Measurements from ENCODE around the gene VKORC1.

The VKORC1 gene

GRCh38 chr16:31063843-31064611, 30.6 kb downstream of the VKORC1 start:
- H3K9ac ChIP-seq, result peak overlapping the region; percentile 48
- H3K27me3 ChIP-seq, result no peaks in the 10 kb centered on the region
- no peak for TF ChIP-seq Cebpa-rat (IDR thresholded peaks at IDR 0.05)
- peaks cover 74% of the 10 kb centered on the region for H3K36me3 ChIP-seq
- peaks cover 56% of the 10 kb centered on the region; the same call in 1 of the 2 replicates for H4K20me1 ChIP-seq
- no peaks in the 10 kb centered on the region for H3K9me3 ChIP-seq
- peak overlapping the region; percentile 63 for H3K27ac ChIP-seq
- no peak overlapping the region for H3K4me3 ChIP-seq
- H3K4me1 ChIP-seq, result peaks cover 25% of the 10 kb centered on the region
- peak overlapping the region; percentile 62 for H3K4me2 ChIP-seq

GRCh38 chr16:31063495-31063842, 31.1 kb downstream of the VKORC1 start:
- H3K9ac ChIP-seq, result no peak overlapping the region
- no peak overlapping the region for H3K4me2 ChIP-seq
- peaks cover 56% of the 10 kb centered on the region; the same call in 1 of the 2 replicates for H4K20me1 ChIP-seq
- H3K4me3 ChIP-seq, result no peak overlapping the region
- no peaks in the 10 kb centered on the region for H3K9me3 ChIP-seq
- no peaks in the 10 kb centered on the region for H3K27me3 ChIP-seq
- no peak for TF ChIP-seq Cebpa-rat (IDR thresholded peaks at IDR 0.05)
- peaks cover 80% of the 10 kb centered on the region for H3K36me3 ChIP-seq
- peaks cover 25% of the 10 kb centered on the region for H3K4me1 ChIP-seq
- no peak overlapping the region for H3K27ac ChIP-seq

GRCh38 chr16:31061813-31062440, 32.7 kb downstream of the VKORC1 start:
- Histone ChIP-seq H3K9ac (no peak overlapping the region), H3K27me3 (no peaks in the 10 kb centered on the region), H4K20me1 (peaks cover 46% of the 10 kb centered on the region; the same call in 1 of the 2 replicates), H3K27ac (no peak overlapping the region), H3K4me2 (no peak overlapping the region), H3K4me1 (peaks cover 25% of the 10 kb centered on the region), H3K9me3 (no peaks in the 10 kb centered on the region), H3K36me3 (peaks cover 81% of the 10 kb centered on the region), H3K4me3 (no peak overlapping the region)
- TF ChIP-seq Cebpa-rat (IDR thresholded peaks at IDR 0.05), result no peak

GRCh38 chr16:31061126-31061812, 33.3 kb downstream of the VKORC1 start:
- Histone ChIP-seq H4K20me1 (peaks cover 41% of the 10 kb centered on the region; the same call in 1 of the 2 replicates), H3K4me3 (no peak overlapping the region), H3K9me3 (no peaks in the 10 kb centered on the region), H3K4me1 (peaks cover 23% of the 10 kb centered on the region), H3K4me2 (no peak overlapping the region), H3K9ac (no peak overlapping the region), H3K36me3 (peaks cover 75% of the 10 kb centered on the region), H3K27ac (no peak overlapping the region), H3K27me3 (no peaks in the 10 kb centered on the region)
- no peak for TF ChIP-seq Cebpa-rat (IDR thresholded peaks at IDR 0.05)

- peaks cover 29% of the 10 kb centered on the region for H3K36me3 ChIP-seq
- no peaks in the 10 kb centered on the region for H4K20me1 ChIP-seq
- H3K4me1 ChIP-seq, result no peaks in the 10 kb centered on the region
- H3K27ac ChIP-seq, result no peak overlapping the region
- no peak overlapping the region for H3K9ac ChIP-seq
- H3K4me3 ChIP-seq, result no peak overlapping the region
- H3K27me3 ChIP-seq, result no peaks in the 10 kb centered on the region
- no peak for TF ChIP-seq Cebpa-rat (IDR thresholded peaks at IDR 0.05)
- H3K9me3 ChIP-seq, result no peaks in the 10 kb centered on the region
- H3K4me2 ChIP-seq, result no peak overlapping the region
These were observed 39.0 kb downstream of the VKORC1 start for GRCh38 chr16:31055613-31056012.

- H3K9me3 ChIP-seq, result no peaks in the 10 kb centered on the region
- H3K36me3 ChIP-seq, result no peaks in the 10 kb centered on the region; the same call in 1 of the 2 replicates
- H3K4me1 ChIP-seq, result no peaks in the 10 kb centered on the region
- no peaks in the 10 kb centered on the region for H4K20me1 ChIP-seq
- H3K9ac ChIP-seq, result no peak overlapping the region
- no peak overlapping the region for H3K27ac ChIP-seq
- no peak for TF ChIP-seq Cebpa-rat (IDR thresholded peaks at IDR 0.05)
- H3K4me3 ChIP-seq, result no peak overlapping the region
- no peaks in the 10 kb centered on the region for H3K27me3 ChIP-seq
- H3K4me2 ChIP-seq, result no peak overlapping the region
These were observed 42.5 kb downstream of the VKORC1 start for GRCh38 chr16:31052114-31052513.

GRCh38 chr16:31050280-31051030, 44.1 kb downstream of the VKORC1 start:
- no peak overlapping the region for H3K4me2 ChIP-seq
- no peak overlapping the region for H3K27ac ChIP-seq
- no peaks in the 10 kb centered on the region for H4K20me1 ChIP-seq
- no peak overlapping the region for H3K4me3 ChIP-seq
- no peak overlapping the region for H3K9ac ChIP-seq
- H3K9me3 ChIP-seq, result no peaks in the 10 kb centered on the region
- no peaks in the 10 kb centered on the region for H3K4me1 ChIP-seq
- H3K36me3 ChIP-seq, result no peaks in the 10 kb centered on the region
- no peaks in the 10 kb centered on the region for H3K27me3 ChIP-seq
- no peak for TF ChIP-seq Cebpa-rat (IDR thresholded peaks at IDR 0.05)

GRCh38 chr16:31043898-31044481, 50.6 kb downstream of the VKORC1 start:
- Histone ChIP-seq H3K27me3 (no peaks in the 10 kb centered on the region), H3K9ac (no peak overlapping the region), H3K36me3 (peaks cover 48% of the 10 kb centered on the region), H3K9me3 (no peaks in the 10 kb centered on the region), H4K20me1 (no peaks in the 10 kb centered on the region), H3K4me1 (no peaks in the 10 kb centered on the region), H3K4me2 (no peak overlapping the region), H3K4me3 (no peak overlapping the region), H3K27ac (no peak overlapping the region)
- no peak for TF ChIP-seq Cebpa-rat (IDR thresholded peaks at IDR 0.05)

- Histone ChIP-seq H3K4me3 (no peak overlapping the region), H3K4me2 (no peak overlapping the region), H3K27me3 (no peaks in the 10 kb centered on the region), H4K20me1 (no peaks in the 10 kb centered on the region), H3K27ac (no peak overlapping the region), H3K36me3 (peaks cover 55% of the 10 kb centered on the region), H3K9me3 (no peaks in the 10 kb centered on the region), H3K9ac (no peak overlapping the region), H3K4me1 (no peaks in the 10 kb centered on the region)
- TF ChIP-seq Cebpa-rat (IDR thresholded peaks at IDR 0.05), result no peak
These were observed 51.2 kb downstream of the VKORC1 start for GRCh38 chr16:31043352-31043751.
